ENCODE results near the gene CACNB2. TPM values are rescaled to one million over a fixed set of nuclear protein-coding genes. Genes with fewer than 3 reads are reported as not detected.

The CACNB2 gene
- total RNA-seq, 1 experiment from 2014 or later, result 0.07 TPM

- ATAC-seq (no peak), DNase-seq (no peak)
- no peaks in the 10 kb centered on the region for H3K27me3 ChIP-seq (ENCODE audit: low read length)
- no peak for TF ChIP-seq CTCF (conservative IDR thresholded peaks at IDR 0.05; ENCODE audit: low read depth, low read length)
- TF ChIP-seq EZH2phosphoT487 (IDR thresholded peaks at IDR 0.05; ENCODE audit: borderline replicate concordance, low read length), result no peak
- no peak for TF ChIP-seq EZH2 (IDR thresholded peaks at IDR 0.05; ENCODE audit: low read length, unreplicated experiment)
- no peaks in the 10 kb centered on the region for H3K36me3 ChIP-seq (ENCODE audit: low read depth, low read length)
- no peaks in the 10 kb centered on the region for H3F3A ChIP-seq (ENCODE audit: low read length, unreplicated experiment)
- no peak overlapping the region for H3K4me3 ChIP-seq (ENCODE audit: low read length)
- no peak overlapping the region for H3K27ac ChIP-seq (ENCODE audit: low read length)
- ChIA-PET POLR2A (ENCODE audit: unreplicated experiment) (interaction anchor here (0.6 kb wide), 1 partner anchor 46 kb away, joined by 3 read pairs; no protein-coding TSS in a partner anchor), CTCF (no interaction called here)
- intact Hi-C loops (cut with micrococcal nuclease), result no loop called here
- no peaks in the 10 kb centered on the region for H4K20me1 ChIP-seq (ENCODE audit: low read length)
- H3K4me2 ChIP-seq (ENCODE audit: low read length), result no peak overlapping the region
- no TSS peak for BruUV-seq (replicated peaks)
- H3K9me2 ChIP-seq (replicated peaks; ENCODE audit: low read length), result no peaks in the 10 kb centered on the region
- H3K4me1 ChIP-seq (ENCODE audit: insufficient read depth, low read length), result no peaks in the 10 kb centered on the region
- no peak overlapping the region for H2AFZ ChIP-seq (ENCODE audit: low read length)
- H3K79me2 ChIP-seq (ENCODE audit: low read length), result no peaks in the 10 kb centered on the region
- H3K9ac ChIP-seq (ENCODE audit: low read length), result no peak overlapping the region
- no peaks in the 10 kb centered on the region for H3K9me3 ChIP-seq (ENCODE audit: low read length)
Measured at GRCh38 chr10:18368682-18369081, 228.5 kb downstream of the CACNB2 start.

- H3K36me3 ChIP-seq (ENCODE audit: low read depth, low read length), result no peaks in the 10 kb centered on the region
Measured at GRCh38 chr10:18369859-18370473, 229.7 kb downstream of the CACNB2 start.

More at GRCh38 chr10:18369859-18370473, 229.7 kb downstream of the CACNB2 start:
- ChIA-PET CTCF (no interaction called here), POLR2A (ENCODE audit: unreplicated experiment) (no interaction called here)
- Histone ChIP-seq H3K9me3 (ENCODE audit: low read length) (no peaks in the 10 kb centered on the region), H3F3A (ENCODE audit: low read length, unreplicated experiment) (no peaks in the 10 kb centered on the region), H3K4me3 (ENCODE audit: low read length) (no peak overlapping the region), H3K4me1 (ENCODE audit: insufficient read depth, low read length) (no peaks in the 10 kb centered on the region), H3K4me2 (ENCODE audit: low read length) (no peak overlapping the region), H3K79me2 (ENCODE audit: low read length) (no peaks in the 10 kb centered on the region), H3K9ac (ENCODE audit: low read length) (no peak overlapping the region), H2AFZ (ENCODE audit: low read length) (no peak overlapping the region), H3K27me3 (ENCODE audit: low read length) (no peaks in the 10 kb centered on the region), H3K9me2 (replicated peaks; ENCODE audit: low read length) (no peaks in the 10 kb centered on the region), H3K27ac (ENCODE audit: low read length) (no peak overlapping the region), H4K20me1 (ENCODE audit: low read length) (no peaks in the 10 kb centered on the region)
- TF ChIP-seq CTCF (conservative IDR thresholded peaks at IDR 0.05; ENCODE audit: low read depth, low read length), result no peak
- no peak for TF ChIP-seq EZH2 (IDR thresholded peaks at IDR 0.05; ENCODE audit: low read length, unreplicated experiment)
- no peak for TF ChIP-seq EZH2phosphoT487 (IDR thresholded peaks at IDR 0.05; ENCODE audit: borderline replicate concordance, low read length)
- no TSS peak for BruUV-seq (replicated peaks)
- no peak for ATAC-seq
- intact Hi-C loops (cut with micrococcal nuclease), result no loop called here
- DNase-seq, result no peak
